ENCODE results near the gene SORCS1. TPM values are rescaled to one million over a fixed set of nuclear protein-coding genes. Genes with fewer than 3 reads are reported as not detected.

Gene SORCS1
- total RNA-seq, 2 experiments from 2014 or later: not detected

- TF ChIP-seq CTCF (IDR thresholded peaks at IDR 0.05): no peak
- DNase-seq (no peak), ATAC-seq (no peak)
- intact Hi-C loops (cut with micrococcal nuclease): no loop called here
- CTCF ChIA-PET: no interaction called here
- Mint-ChIP-seq H3K36me3 (ENCODE audit: low read depth) (no peaks in the 10 kb centered on the region), H3K9me3 (no peaks in the 10 kb centered on the region), H3K4me3 (no peak overlapping the region), H3K27me3 (no peaks in the 10 kb centered on the region), H3K27ac (no peak overlapping the region), H3K4me1 (ENCODE audit: low read depth) (no peaks in the 10 kb centered on the region)
- POLR2A ChIA-PET: no interaction called here
These were observed 607.5 kb downstream of the SORCS1 start for GRCh38 chr10:106557053-106557452.

- intact Hi-C loops (cut with micrococcal nuclease): no loop called here
These were observed 608.9 kb downstream of the SORCS1 start for GRCh38 chr10:106555599-106555998.

GRCh38 chr10:106551501-106552062 is 612.9 kb downstream of the SORCS1 start:
- DNase-seq (no peak), ATAC-seq (no peak)
- Mint-ChIP-seq H3K27me3 (no peaks in the 10 kb centered on the region), H3K9me3 (no peaks in the 10 kb centered on the region), H3K4me1 (ENCODE audit: low read depth) (no peaks in the 10 kb centered on the region), H3K4me3 (no peak overlapping the region), H3K36me3 (ENCODE audit: low read depth) (no peaks in the 10 kb centered on the region), H3K27ac (no peak overlapping the region)
- ChIA-PET POLR2A (no interaction called here), CTCF (no interaction called here)
- intact Hi-C loops (cut with micrococcal nuclease): no loop called here
- no peak for TF ChIP-seq CTCF (IDR thresholded peaks at IDR 0.05)

More at GRCh38 chr10:106555599-106555998, 608.9 kb downstream of the SORCS1 start:
- H3K4me3 Mint-ChIP-seq: no peak overlapping the region
- DNase-seq (no peak), ATAC-seq (no peak)
- H3K27ac Mint-ChIP-seq: no peak overlapping the region
- no peaks in the 10 kb centered on the region for H3K36me3 Mint-ChIP-seq (ENCODE audit: low read depth)
- POLR2A ChIA-PET: no interaction called here
- TF ChIP-seq CTCF (IDR thresholded peaks at IDR 0.05): no peak
- H3K9me3 Mint-ChIP-seq: no peaks in the 10 kb centered on the region
- no peaks in the 10 kb centered on the region for H3K27me3 Mint-ChIP-seq
- no peaks in the 10 kb centered on the region for H3K4me1 Mint-ChIP-seq (ENCODE audit: low read depth)
- CTCF ChIA-PET: no interaction called here

GRCh38 chr10:106548832-106549231 is 615.7 kb downstream of the SORCS1 start:
- no peak for TF ChIP-seq CTCF (IDR thresholded peaks at IDR 0.05)
- Mint-ChIP-seq H3K9me3 (no peaks in the 10 kb centered on the region), H3K36me3 (ENCODE audit: low read depth) (no peaks in the 10 kb centered on the region), H3K4me1 (ENCODE audit: low read depth) (no peaks in the 10 kb centered on the region), H3K27ac (no peak overlapping the region), H3K27me3 (no peaks in the 10 kb centered on the region), H3K4me3 (no peak overlapping the region)
- no peak for DNase-seq
- intact Hi-C loops (cut with micrococcal nuclease): no loop called here
- no peak for ATAC-seq
- CTCF ChIA-PET: no interaction called here
- POLR2A ChIA-PET: no interaction called here

- CTCF ChIA-PET: no interaction called here
- no peak for DNase-seq
- H3K9me3 Mint-ChIP-seq: no peaks in the 10 kb centered on the region
These were observed 617.4 kb downstream of the SORCS1 start for GRCh38 chr10:106547047-106547635.

More at GRCh38 chr10:106547047-106547635, 617.4 kb downstream of the SORCS1 start:
- Mint-ChIP-seq H3K4me3 (no peak overlapping the region), H3K36me3 (ENCODE audit: low read depth) (no peaks in the 10 kb centered on the region), H3K27ac (no peak overlapping the region), H3K4me1 (ENCODE audit: low read depth) (no peaks in the 10 kb centered on the region), H3K27me3 (no peaks in the 10 kb centered on the region)
- intact Hi-C loops (cut with micrococcal nuclease): no loop called here
- POLR2A ChIA-PET: no interaction called here
- no peak for ATAC-seq
- TF ChIP-seq CTCF (IDR thresholded peaks at IDR 0.05): no peak

All from activated CD8-positive, alpha-beta T cell treated with anti-CD3 and anti-CD28 coated beads for 36 hours (primary cell).